GM23338 (cell line): Measurements from ENCODE around the gene KAZN. TPM values are rescaled to one million over a fixed set of nuclear protein-coding genes. Genes with fewer than 3 reads are reported as not detected.

Experiments
- ATAC-seq: fragments of 200-7000 bp; cut with Tn5 transposase; 3 replicates; pipeline ENCODE4 v1.9.1; 2020
- DNase-seq: peaks from one replicate; pipeline ENCODE4 v3.0.0-alpha.2; 2015; ENCODE audit warnings: low spot score
- H2AFZ ChIP-seq: fragments of 200-600 bp; sonication (generic); 2 replicates; pipeline ENCODE4 v1.8.0; 2016; ENCODE audit warnings: antibody characterized with exemption, mild to moderate bottlenecking, moderate library complexity
- H3F3A ChIP-seq: fragments of 200-600 bp; sonication (generic); replicated peaks from 2 replicates; pipeline ENCODE4 v1.8.0; 2017; ENCODE audit warnings: antibody characterized with exemption, mixed run types, low read depth
- H3K27ac ChIP-seq: fragments of 200-600 bp; sonication (generic); 2 replicates; pipeline ENCODE4 v1.6.1; 2016; ENCODE audit warnings: low read depth
- H3K27me3 ChIP-seq: fragments of 200-600 bp; sonication (generic); 2 replicates; pipeline ENCODE4 v1.8.0; 2016; ENCODE audit warnings: mild to moderate bottlenecking, mixed run types, moderate library complexity; ENCODE audit not compliant: insufficient read depth
- H3K36me3 ChIP-seq: fragments of 200-600 bp; sonication (generic); 2 replicates; pipeline ENCODE4 v1.8.0; 2016; ENCODE audit warnings: mild to moderate bottlenecking; ENCODE audit not compliant: insufficient read depth
- H3K4me1 ChIP-seq: fragments of 200-600 bp; sonication (generic); 2 replicates; pipeline ENCODE4 v1.8.0; 2016; ENCODE audit warnings: mild to moderate bottlenecking, moderate library complexity; ENCODE audit not compliant: insufficient read depth
- H3K4me2 ChIP-seq: fragments of 200-600 bp; sonication (generic); 2 replicates; pipeline ENCODE4 v1.7.1; 2017; ENCODE audit warnings: mixed run types
- H3K4me3 ChIP-seq: fragments of 200-600 bp; sonication (generic); 2 replicates; pipeline ENCODE4 v1.6.1; 2016; ENCODE audit warnings: mixed run types
- H3K79me2 ChIP-seq: fragments of 200-600 bp; sonication (generic); replicated peaks from 2 replicates; pipeline ENCODE4 v1.8.0; 2017; ENCODE audit warnings: mild to moderate bottlenecking; ENCODE audit not compliant: insufficient read depth
- H3K9me2 ChIP-seq: fragments of 200-600 bp; sonication (generic); 2 replicates; pipeline ENCODE4 v1.8.0; 2017; ENCODE audit not compliant: insufficient read depth
- H4K20me1 ChIP-seq: fragments of 200-600 bp; sonication (generic); replicated peaks from 2 replicates; pipeline ENCODE4 v1.8.0; 2017; ENCODE audit warnings: mild to moderate bottlenecking; ENCODE audit not compliant: insufficient read depth
- H3K27ac Mint-ChIP-seq: 2 replicates; pipeline ENCODE4 v1.8.0; 2020; ENCODE audit warnings: inconsistent platforms, mild to moderate bottlenecking, moderate library complexity, mixed read lengths
- H3K27me3 Mint-ChIP-seq: 3 replicates; pipeline ENCODE4 v1.8.0; 2022; ENCODE audit warnings: low read depth, mild to moderate bottlenecking, moderate library complexity, mixed read lengths, inconsistent platforms; ENCODE audit not compliant: insufficient read depth, poor library complexity
- H3K36me3 Mint-ChIP-seq: 3 replicates; pipeline ENCODE4 v1.8.0; 2021; ENCODE audit warnings: low read depth, mild to moderate bottlenecking, inconsistent platforms, moderate library complexity, mixed read lengths
- H3K4me1 Mint-ChIP-seq: 3 replicates; pipeline ENCODE4 v1.8.0; 2020; ENCODE audit warnings: mild to moderate bottlenecking, inconsistent platforms, mixed read lengths
- H3K4me3 Mint-ChIP-seq: 3 replicates; pipeline ENCODE4 v1.8.0; 2021; ENCODE audit warnings: moderate library complexity, mild to moderate bottlenecking, inconsistent platforms, mixed read lengths
- H3K9me3 Mint-ChIP-seq: 3 replicates; pipeline ENCODE4 v1.8.0; 2020; ENCODE audit warnings: moderate library complexity, mild to moderate bottlenecking, inconsistent platforms, mixed read lengths
- EZH2 ChIP-seq: fragments of 200-600 bp; sonication (generic); IDR thresholded peaks from one replicate; pipeline ENCODE4 v1.8.0; 2017; ENCODE audit warnings: antibody characterized with exemption, mild to moderate bottlenecking, low read depth; ENCODE audit not compliant: unreplicated experiment
- EZH2phosphoT487 ChIP-seq: fragments of 200-600 bp; sonication (generic); IDR thresholded peaks from one replicate; pipeline ENCODE4 v1.8.1; 2018; ENCODE audit warnings: antibody characterized with exemption; ENCODE audit not compliant: unreplicated experiment
- NANOG ChIP-seq: IDR thresholded peaks from 2 replicates; pipeline ENCODE4 v1.6.1; 2016; ENCODE audit warnings: antibody characterized with exemption, borderline replicate concordance
- POLR2AphosphoS5 ChIP-seq: IDR thresholded peaks from 2 replicates; pipeline ENCODE4 v1.6.1; 2016; ENCODE audit warnings: antibody characterized with exemption, low read depth
- REST ChIP-seq: IDR thresholded peaks from one replicate; pipeline ENCODE4 v1.6.1; 2018; ENCODE audit warnings: antibody characterized with exemption; ENCODE audit not compliant: unreplicated experiment
- STAT1 ChIP-seq: IDR thresholded peaks from one replicate; pipeline ENCODE4 v1.6.1; 2016; ENCODE audit warnings: antibody characterized with exemption; ENCODE audit not compliant: unreplicated experiment
- ZNF114 ChIP-seq: fragments of 250-450 bp; sonication (Bioruptor Pico); IDR thresholded peaks from 2 replicates; pipeline ENCODE4 v1.5.0; 2020; ENCODE audit warnings: mild to moderate bottlenecking, moderate library complexity
- ZNF331 ChIP-seq: fragments of 250-450 bp; sonication (Bioruptor Pico); IDR thresholded peaks from 2 replicates; pipeline ENCODE4 v1.5.0; 2020; ENCODE audit warnings: low read depth, mild to moderate bottlenecking, moderate library complexity
- polyA plus RNA-seq: library from polyadenylated mRNA; unstranded; fragments of >200 nt; fragmentation: Nextera tagmentation; extraction: Ambion mirVana; gene quantifications from 2 replicates; pipeline ENCODE4 v1.2.1, GENCODE V29; 2016
- total RNA-seq: library from RNA; depleted of rRNA; stranded (reverse); fragments of >200 nt; shearing (Covaris generic); gene quantifications from 2 replicates; pipeline ENCODE4 v1.2.3, GENCODE V29; 2014
- TF ChIP-seq, protein P1 (sequence below), 2 experiments: fragments of 200-600 bp in 1 of 2; sonication (generic) in 1 of 2; conservative IDR thresholded peaks; 2 replicates each; pipeline versions ENCODE4 v1.5.1 to v1.6.1; 2016 to 2017; ENCODE audit warnings: antibody characterized with exemption in 2 of 2, low read depth in 2 of 2, mild to moderate bottlenecking in 2 of 2, moderate library complexity in 1 of 2

KAZN gene
- total and polyA plus RNA-seq, 2 experiments from 2014 or later = 9.9 to 15.0 TPM

GRCh38 chr1:14636897-14637632, 38.6 kb downstream of the KAZN start:
- ATAC-seq (no peak), DNase-seq (no peak)
- H4K20me1 ChIP-seq = peaks cover 4% of the 10 kb centered on the region; the same call in 1 of the 2 replicates
- no peak overlapping the region for H3K4me3 Mint-ChIP-seq
- H3K79me2 ChIP-seq = peaks cover 5% of the 10 kb centered on the region; the same call in 1 of the 2 replicates
- no peaks in the 10 kb centered on the region for H3K4me1 ChIP-seq
- H3K27ac Mint-ChIP-seq = no peak overlapping the region
- H3F3A ChIP-seq = no peaks in the 10 kb centered on the region
- no peaks in the 10 kb centered on the region for H3K27me3 ChIP-seq
- no peak overlapping the region for H3K4me2 ChIP-seq
- H3K27me3 Mint-ChIP-seq = peaks cover 4% of the 10 kb centered on the region
- no peak overlapping the region for H3K27ac ChIP-seq
- H3K36me3 Mint-ChIP-seq = peaks cover 8% of the 10 kb centered on the region; the same call in 1 of the 3 replicates
- TF ChIP-seq POLR2AphosphoS5 = no peak
- TF ChIP-seq EZH2 = no peak
- TF ChIP-seq NANOG = no peak
- TF ChIP-seq ZNF331 = no peak
- TF ChIP-seq REST = no peak
- TF ChIP-seq ZNF114 (CRISPR knock-in tag) = no peak
- peaks cover 3% of the 10 kb centered on the region; the same call in 2 of the 3 replicates for H3K9me3 Mint-ChIP-seq
- H3K9me2 ChIP-seq = no peaks in the 10 kb centered on the region
- no peak overlapping the region for H3K4me3 ChIP-seq
- H3K4me1 Mint-ChIP-seq = no peaks in the 10 kb centered on the region
- H2AFZ ChIP-seq = no peak overlapping the region
- H3K36me3 ChIP-seq = no peaks in the 10 kb centered on the region

GRCh38 chr1:14639291-14640050, 41.0 kb downstream of the KAZN start:
- no peaks in the 10 kb centered on the region for H3K4me1 Mint-ChIP-seq

More at GRCh38 chr1:14639291-14640050, 41.0 kb downstream of the KAZN start:
- TF ChIP-seq EZH2 (no peak), EZH2phosphoT487 (no peak), NANOG (no peak), STAT1 (no peak), REST (no peak)
- TF ChIP-seq, protein P1, sequence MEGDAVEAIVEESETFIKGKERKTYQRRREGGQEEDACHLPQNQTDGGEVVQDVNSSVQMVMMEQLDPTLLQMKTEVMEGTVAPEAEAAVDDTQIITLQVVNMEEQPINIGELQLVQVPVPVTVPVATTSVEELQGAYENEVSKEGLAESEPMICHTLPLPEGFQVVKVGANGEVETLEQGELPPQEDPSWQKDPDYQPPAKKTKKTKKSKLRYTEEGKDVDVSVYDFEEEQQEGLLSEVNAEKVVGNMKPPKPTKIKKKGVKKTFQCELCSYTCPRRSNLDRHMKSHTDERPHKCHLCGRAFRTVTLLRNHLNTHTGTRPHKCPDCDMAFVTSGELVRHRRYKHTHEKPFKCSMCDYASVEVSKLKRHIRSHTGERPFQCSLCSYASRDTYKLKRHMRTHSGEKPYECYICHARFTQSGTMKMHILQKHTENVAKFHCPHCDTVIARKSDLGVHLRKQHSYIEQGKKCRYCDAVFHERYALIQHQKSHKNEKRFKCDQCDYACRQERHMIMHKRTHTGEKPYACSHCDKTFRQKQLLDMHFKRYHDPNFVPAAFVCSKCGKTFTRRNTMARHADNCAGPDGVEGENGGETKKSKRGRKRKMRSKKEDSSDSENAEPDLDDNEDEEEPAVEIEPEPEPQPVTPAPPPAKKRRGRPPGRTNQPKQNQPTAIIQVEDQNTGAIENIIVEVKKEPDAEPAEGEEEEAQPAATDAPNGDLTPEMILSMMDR (conservative IDR thresholded peaks at IDR 0.05; ENCODE audit: low read depth in 2 of 2) = no peak
- Histone ChIP-seq H2AFZ (no peak overlapping the region), H3K4me2 (no peak overlapping the region), H3F3A (no peaks in the 10 kb centered on the region), H3K27me3 (no peaks in the 10 kb centered on the region), H3K9me2 (no peaks in the 10 kb centered on the region), H3K36me3 (no peaks in the 10 kb centered on the region), H3K4me3 (no peak overlapping the region), H4K20me1 (peaks cover 4% of the 10 kb centered on the region; the same call in 1 of the 2 replicates), H3K79me2 (peaks cover 5% of the 10 kb centered on the region; the same call in 1 of the 2 replicates), H3K4me1 (no peaks in the 10 kb centered on the region), H3K27ac (no peak overlapping the region)
- no peak for DNase-seq
- Mint-ChIP-seq H3K27ac (no peak overlapping the region), H3K27me3 (peaks cover 4% of the 10 kb centered on the region), H3K4me3 (no peak overlapping the region), H3K9me3 (peaks cover 6% of the 10 kb centered on the region), H3K36me3 (peaks cover 8% of the 10 kb centered on the region; the same call in 2 of the 3 replicates)
- ATAC-seq = no peak
